ENCODE data around the gene PHRF1.

PHRF1 gene

DNA sequence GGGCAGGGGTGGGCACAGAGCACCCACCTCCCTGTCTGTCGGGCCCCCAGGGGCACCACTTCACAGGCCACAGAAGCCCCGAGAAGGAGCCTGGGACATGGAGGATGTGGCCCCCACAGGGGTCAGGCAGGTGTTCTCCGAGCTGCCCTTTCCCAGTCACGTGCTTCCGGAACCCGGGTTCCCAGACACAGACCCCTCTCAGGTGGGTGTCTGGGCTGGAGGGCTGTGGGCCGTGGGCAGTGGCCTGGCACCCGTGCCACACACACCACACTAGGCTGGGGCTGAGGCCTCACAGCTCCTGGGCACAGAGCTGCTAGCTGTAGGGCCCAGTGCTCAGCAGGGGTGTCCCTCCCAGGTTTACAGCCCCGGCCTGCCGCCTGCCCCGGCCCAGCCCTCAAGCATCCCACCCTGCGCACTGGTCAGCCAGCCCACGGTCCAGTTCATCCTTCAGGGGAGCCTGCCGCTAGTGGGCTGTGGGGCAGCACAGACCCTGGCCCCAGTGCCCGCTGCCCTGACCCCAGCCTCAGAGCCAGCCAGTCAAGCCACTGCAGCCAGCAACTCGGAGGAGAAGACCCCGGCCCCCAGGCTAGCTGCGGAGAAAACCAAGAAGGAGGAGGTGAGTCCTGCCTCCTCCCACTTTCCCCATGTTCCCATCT, 34.0 kb downstream of the PHRF1 start:
- no peak for FAIRE-seq
- DNase-seq (ENCODE audit: extremely low spot score, insufficient read length, low read depth), result no peak

DNA sequence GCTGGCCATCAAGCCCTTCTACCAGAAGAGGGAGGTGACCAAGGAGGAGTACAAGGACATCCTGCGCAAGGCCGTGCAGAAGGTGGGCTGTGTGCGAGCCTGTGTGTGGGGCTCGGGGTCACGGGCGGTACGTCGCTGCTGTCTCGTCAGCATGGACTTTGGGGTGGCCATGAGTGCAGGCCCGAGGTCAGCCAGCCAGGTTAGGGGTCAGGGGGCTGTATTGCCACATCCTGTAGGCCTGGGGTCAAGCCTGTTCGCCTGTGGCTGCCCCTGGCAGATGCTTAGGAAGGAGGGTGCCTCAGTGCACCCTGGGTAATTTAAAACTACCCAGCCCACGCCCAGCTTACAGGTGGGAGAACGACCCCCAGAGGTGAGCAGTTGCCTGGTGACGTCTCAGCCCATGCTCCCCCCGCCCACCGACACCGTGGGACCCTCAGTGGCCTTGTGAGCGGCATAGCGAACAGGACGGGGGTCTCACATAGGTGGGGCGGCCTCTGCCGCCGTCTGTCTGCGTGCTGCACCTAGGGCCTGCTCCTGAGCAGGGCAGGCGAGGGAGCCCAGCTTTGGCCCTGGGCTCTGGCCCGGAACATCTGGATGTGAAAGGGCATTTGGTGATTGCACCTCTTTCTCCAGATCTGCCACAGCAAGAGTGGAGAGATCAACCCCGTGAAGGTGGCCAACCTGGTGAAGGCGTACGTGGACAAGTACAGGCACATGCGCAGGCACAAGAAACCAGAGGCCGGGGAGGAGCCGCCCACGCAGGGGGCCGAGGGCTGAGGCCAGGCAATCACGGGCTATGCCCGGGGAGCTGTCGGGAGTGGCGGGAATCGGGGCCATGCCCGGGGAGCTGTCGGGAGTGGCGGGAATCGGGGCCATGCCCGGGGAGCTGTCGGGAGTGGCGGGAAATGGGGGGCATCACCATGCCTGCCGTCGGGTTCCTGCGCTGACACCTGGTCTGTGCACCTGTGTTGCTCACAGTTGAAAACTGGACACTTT, 35.0 kb downstream of the PHRF1 start:
- DNase-seq (ENCODE audit: extremely low spot score, insufficient read length, low read depth), result no peak
- no peak for FAIRE-seq

DNA sequence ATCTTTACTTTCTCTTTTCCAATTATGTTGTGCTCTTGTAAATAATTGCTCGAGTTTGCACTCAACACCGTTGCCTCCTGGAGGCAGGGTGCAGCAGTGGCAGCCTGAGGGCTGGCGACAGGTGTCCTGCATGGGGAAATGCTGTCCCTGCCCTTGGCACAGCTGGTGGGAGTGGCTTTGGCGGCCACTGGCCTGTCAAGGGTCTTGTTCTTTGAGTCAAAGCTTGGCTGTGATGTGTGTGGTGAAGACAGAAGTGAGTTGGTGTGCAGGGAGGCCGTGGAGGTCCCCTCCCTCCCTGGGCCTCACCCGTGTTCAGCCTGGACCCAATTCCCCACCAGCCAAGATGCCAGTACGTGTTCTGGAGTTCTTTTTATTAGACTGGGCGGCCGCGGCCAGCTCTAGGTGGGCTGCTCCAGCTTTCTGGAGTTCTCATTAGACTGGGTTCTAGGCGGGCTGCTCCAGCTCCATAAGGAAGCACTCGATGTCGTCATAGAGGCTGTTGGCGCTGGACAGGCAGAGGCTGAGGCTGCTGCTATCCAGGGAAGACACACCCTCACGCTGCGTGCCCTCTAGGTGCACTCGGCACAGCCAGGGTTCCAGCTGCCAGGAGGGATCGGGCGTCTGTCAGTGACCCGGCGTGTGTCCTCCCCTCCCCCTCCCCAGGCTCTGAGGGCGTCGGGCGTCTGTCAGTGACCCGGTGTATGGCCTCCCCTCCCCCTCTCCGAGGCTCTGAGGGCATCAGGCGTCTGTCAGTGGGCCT, 36.1 kb downstream of the PHRF1 start:
- DNase-seq (ENCODE audit: extremely low spot score, insufficient read length, low read depth), result no peak
- no peak for FAIRE-seq

DNA sequence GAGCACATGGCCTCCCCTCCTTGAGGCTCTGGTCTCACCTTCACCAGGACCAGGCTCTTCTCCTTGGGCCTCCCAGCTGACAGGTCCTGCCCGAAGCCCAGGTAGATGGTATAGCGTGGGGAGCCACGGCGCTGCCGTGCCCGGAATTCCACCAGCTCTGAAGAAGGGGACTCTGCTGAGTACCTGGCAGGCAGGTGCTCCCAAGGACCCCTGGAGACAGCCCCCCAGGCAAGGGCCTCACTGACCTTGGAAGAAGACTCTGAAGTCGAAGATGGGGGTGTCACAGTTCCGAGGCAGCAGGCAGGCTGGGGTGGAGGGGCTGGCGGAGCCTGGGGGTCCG, 36.7 kb downstream of the PHRF1 start:
- FAIRE-seq (no peak), DNase-seq (ENCODE audit: extremely low spot score, insufficient read length, low read depth) (no peak)

- FAIRE-seq (peak; percentile 48), DNase-seq (ENCODE audit: extremely low spot score, insufficient read length, low read depth) (peak; percentile 55)
These were observed 37.2 kb downstream of the PHRF1 start for GRCh38 chr11:613369-613968.

- no peak for DNase-seq (ENCODE audit: extremely low spot score, insufficient read length, low read depth)
- FAIRE-seq, result no peak
These were observed 37.9 kb downstream of the PHRF1 start for GRCh38 chr11:614021-614622.

- DNase-seq (ENCODE audit: extremely low spot score, insufficient read length, low read depth), result no peak
- FAIRE-seq, result no peak
These were observed 38.6 kb downstream of the PHRF1 start for GRCh38 chr11:614623-615503.

DNA sequence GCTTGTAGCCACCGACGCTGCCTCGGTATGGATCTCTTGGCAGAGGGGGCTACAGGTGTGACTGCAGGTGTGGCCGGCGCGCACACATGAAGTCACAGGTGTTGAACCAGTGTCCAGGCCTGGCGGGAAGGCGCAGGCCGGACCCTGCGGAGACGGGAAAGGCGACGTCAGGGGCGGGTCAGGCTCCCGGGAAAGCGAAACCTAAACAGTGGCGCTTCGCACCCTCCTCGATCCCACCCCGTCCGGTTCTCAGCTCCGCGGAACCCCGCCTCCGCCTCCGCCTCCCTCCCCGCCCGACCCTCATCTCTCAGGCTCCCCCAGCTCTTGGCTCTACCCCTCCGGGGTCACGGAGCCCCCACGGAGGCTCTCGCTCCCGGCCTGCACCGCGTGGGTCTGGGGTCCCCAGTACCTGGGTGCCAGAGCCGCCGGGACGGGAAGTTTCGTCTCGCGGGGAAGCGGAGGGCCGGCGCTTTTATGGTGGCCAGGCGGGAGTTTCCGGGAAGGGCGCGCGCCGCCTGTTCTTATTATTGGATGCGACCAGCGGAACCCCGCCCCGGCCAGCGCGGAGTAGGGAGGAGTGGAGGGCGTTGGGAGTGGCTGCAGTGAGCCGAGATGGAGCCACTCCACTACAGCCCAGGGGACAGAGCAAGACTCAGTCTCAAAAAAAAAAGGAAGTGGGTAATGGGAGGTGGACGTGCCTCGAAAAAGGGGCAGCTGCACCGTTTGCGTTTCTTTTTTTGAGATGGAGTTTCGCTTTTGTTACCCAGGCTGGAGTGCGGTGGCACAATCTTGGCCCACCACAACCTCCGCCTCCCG, 39.4 kb downstream of the PHRF1 start, which contains the start of gene IRF7:
Gene IRF7, minus strand, starts transcription at position 447 of the 816 bp plus-strand sequence. CDS start 586 bp downstream, outside the sequence.
- FAIRE-seq (peak; percentile 99), DNase-seq (ENCODE audit: extremely low spot score, insufficient read length, low read depth) (peak; percentile 87)

GRCh38 chr11:616320-617198, 40.3 kb downstream of the PHRF1 start:
- FAIRE-seq (no peak), DNase-seq (ENCODE audit: extremely low spot score, insufficient read length, low read depth) (no peak)

DNA sequence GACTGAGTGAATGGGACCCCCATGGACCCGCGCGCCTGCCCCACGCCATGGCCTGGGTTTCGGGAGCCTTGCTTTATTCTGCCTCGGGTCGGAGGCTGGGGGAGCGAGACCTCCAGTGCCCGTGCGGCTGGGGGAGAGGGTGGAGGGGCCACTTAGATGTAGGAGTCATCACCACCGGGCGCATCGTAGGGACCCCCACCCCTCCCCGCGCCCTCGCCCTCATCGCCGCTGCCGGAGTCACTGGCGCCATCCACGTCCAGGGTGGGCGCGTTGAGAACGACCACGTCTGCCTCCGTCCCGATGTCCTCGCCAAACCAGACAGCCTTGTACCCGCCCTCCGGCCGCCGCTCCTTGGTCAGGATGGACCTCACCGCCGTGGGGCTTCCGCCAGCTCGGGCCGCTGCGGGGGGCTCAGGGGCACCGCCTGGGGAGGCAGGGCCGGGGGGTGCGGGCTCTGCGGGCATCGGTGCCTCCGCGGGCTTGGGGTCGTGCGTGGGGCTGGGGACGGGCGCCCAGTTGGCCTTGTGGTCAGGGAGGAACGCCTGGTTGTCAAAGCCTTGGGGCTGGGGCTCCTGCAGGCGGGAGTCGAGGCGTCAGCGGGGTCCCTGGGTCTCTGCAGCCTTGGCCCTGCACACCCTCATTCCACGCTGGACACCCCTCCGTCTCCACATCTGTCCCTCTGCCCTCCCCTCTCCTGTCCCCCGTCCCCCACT, 41.1 kb downstream of the PHRF1 start:
- FAIRE-seq (no peak), DNase-seq (ENCODE audit: extremely low spot score, insufficient read length, low read depth) (no peak)

DNA sequence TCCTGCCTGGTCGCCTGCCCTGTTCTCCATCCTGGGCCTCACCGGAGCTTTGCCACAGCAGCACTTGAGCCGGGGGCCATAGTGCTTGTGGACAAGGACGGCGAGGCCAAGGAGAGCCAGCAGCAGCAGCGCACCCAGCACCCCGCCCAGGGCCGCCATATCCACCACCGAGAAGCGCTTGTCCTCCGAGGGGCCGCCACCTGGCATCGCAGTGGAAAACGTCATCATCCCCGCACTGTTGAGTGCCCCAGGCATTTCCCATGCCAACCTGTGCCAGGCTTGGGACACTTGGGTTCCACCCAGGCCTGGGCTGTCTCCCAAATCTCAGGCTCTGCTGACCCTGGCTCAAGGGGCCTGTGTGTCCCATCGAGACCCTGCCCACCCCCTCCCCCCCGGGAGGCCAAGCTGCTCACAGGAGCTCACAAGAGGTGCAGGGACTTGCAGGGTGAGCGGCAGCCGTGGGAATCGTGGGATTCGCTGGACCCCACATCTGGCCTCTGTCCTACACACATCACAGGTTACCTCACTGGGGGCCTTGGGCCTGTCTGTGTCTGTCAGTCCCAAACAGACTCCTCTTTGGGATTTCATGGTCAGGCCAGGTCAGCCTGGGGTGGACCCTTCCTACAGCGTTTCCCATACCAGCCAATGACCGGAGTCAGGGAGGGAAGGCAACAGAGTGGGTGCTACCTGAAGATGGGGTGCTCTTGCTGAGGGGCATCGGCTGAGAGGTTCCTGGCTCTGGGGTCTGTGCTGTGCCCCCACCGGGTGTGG, 41.8 kb downstream of the PHRF1 start:
- no peak for FAIRE-seq
- no peak for DNase-seq (ENCODE audit: extremely low spot score, insufficient read length, low read depth)

- FAIRE-seq, result no peak
These were observed 42.8 kb downstream of the PHRF1 start for GRCh38 chr11:618856-619627.

DNA sequence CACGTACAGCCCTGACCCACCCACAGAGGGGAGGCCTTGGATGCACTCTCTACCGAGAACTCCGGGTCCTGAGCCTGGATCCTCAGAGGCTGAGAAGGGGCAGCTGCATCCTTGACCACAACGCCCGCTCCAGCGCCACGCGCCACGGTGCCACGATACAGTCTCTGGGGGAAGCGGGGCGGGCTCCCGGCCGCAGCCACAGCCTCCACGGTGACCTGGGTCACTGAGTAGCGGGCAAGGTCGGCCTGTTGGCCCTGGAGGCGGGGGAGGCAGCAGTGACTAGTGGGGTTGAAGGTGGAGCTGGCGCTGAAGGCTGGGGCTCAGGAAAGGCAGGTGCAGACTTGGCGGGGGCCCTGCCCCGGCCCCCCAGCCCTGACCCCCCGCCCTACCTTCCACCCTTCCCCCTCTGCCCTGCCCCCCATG, 43.4 kb downstream of the PHRF1 start:
- no peak for FAIRE-seq

More at GRCh38 chr11:618856-619627, 42.8 kb downstream of the PHRF1 start:
- DNase-seq (ENCODE audit: extremely low spot score, insufficient read length, low read depth), result no peak

GRCh38 chr11:620201-620600, 43.9 kb downstream of the PHRF1 start:
- no peak for FAIRE-seq
- no peak for DNase-seq (ENCODE audit: extremely low spot score, insufficient read length, low read depth)

More for the DNA sequence above, 43.4 kb downstream of the PHRF1 start:
- no peak for DNase-seq (ENCODE audit: extremely low spot score, insufficient read length, low read depth)

Measured in GM18507 (cell line).